ENCODE results near the gene AHCY.

GRCh38 chr20:34240121-34240520 lies 63.0 kb downstream of the AHCY start:
- no peak for TF ChIP-seq TAF1 (IDR thresholded peaks at IDR 0.05; ENCODE audit: low read depth, low read length)
- TF ChIP-seq PAX5 (IDR thresholded peaks at IDR 0.05; ENCODE audit: insufficient read depth, low read length, severe bottlenecking): no peak
- TF ChIP-seq POLR2A (IDR thresholded peaks at IDR 0.05; ENCODE audit: low read depth, low read length): no peak
- no peak for TF ChIP-seq POLR2AphosphoS5 (IDR thresholded peaks at IDR 0.05; ENCODE audit: low read depth, low read length)
- TF ChIP-seq SPI1 (IDR thresholded peaks at IDR 0.05; ENCODE audit: low read depth, low read length): no peak
- TF ChIP-seq POU2F2 (IDR thresholded peaks at IDR 0.05; ENCODE audit: low read depth, low read length): no peak
